CD4-positive, alpha-beta T cell treated with Interferon alpha-2 for 1 hour (primary cell): ENCODE results near the gene LRRC75B.

Experiments used
- DNase-seq, 2 donors: peaks; one replicate each; pipeline ENCODE4 v3.0.0-alpha.2; 2020 to 2022

Gene LRRC75B

GRCh38 chr22:24584871-24585411 lies 7.9 kb downstream of the LRRC75B start:
- DNase-seq = no peak

GRCh38 chr22:24584166-24584790 lies 8.6 kb downstream of the LRRC75B start:
- no peak for DNase-seq

- no peak for DNase-seq
These were observed 9.4 kb downstream of the LRRC75B start for GRCh38 chr22:24583221-24584165.

- no peak for DNase-seq
These were observed 10.6 kb downstream of the LRRC75B start for GRCh38 chr22:24582056-24582814.

- no peak for DNase-seq
These were observed 12.6 kb downstream of the LRRC75B start for GRCh38 chr22:24580276-24580675.

GRCh38 chr22:24579258-24579601 lies 13.6 kb downstream of the LRRC75B start:
- DNase-seq = no peak

GRCh38 chr22:24578355-24579257 lies 14.3 kb downstream of the LRRC75B start:
- no peak for DNase-seq

GRCh38 chr22:24576778-24577177 lies 16.1 kb downstream of the LRRC75B start:
- DNase-seq = no peak

- no peak for DNase-seq
These were observed 21.6 kb downstream of the LRRC75B start for GRCh38 chr22:24571266-24571665.

- DNase-seq = no peak
These were observed 25.2 kb downstream of the LRRC75B start for GRCh38 chr22:24567668-24568067.

GRCh38 chr22:24566899-24567511 lies 25.9 kb downstream of the LRRC75B start:
- DNase-seq = no peak

GRCh38 chr22:24565077-24565476 lies 27.8 kb downstream of the LRRC75B start:
- DNase-seq = no peak

- no peak for DNase-seq
These were observed 28.4 kb downstream of the LRRC75B start for GRCh38 chr22:24564376-24565058.

GRCh38 chr22:24563246-24563645 lies 29.6 kb downstream of the LRRC75B start:
- DNase-seq = no peak

GRCh38 chr22:24559471-24559870 lies 33.4 kb downstream of the LRRC75B start:
- no peak for DNase-seq

GRCh38 chr22:24555165-24556039 lies 37.5 kb downstream of the LRRC75B start, which contains the start of gene SNRPD3:
Gene SNRPD3, plus strand, starts transcription at chr22:24555999. Its CDS starts 1,676 bp downstream, at chr22:24557675.
- DNase-seq = peak; percentile 100

- DNase-seq = peak in 1 of 2 donors; percentile 36
These were observed 38.3 kb downstream of the LRRC75B start, which contains the start of gene GUCD1 for GRCh38 chr22:24554313-24555164. Gene GUCD1, minus strand, starts transcription at chr22:24555138. Its CDS starts 147 bp downstream, at chr22:24554991.

GRCh38 chr22:24553597-24554312 lies 39.1 kb downstream of the LRRC75B start:
- no peak for DNase-seq
